ENCODE measurements around the gene CDK6. TPM values are rescaled to one million over a fixed set of nuclear protein-coding genes. Genes with fewer than 3 reads are reported as not detected.

CDK6 gene
- total RNA-seq, 4 donors from 2014 or later, result 1.2 to 6.9 (median 2.6) TPM

DNA sequence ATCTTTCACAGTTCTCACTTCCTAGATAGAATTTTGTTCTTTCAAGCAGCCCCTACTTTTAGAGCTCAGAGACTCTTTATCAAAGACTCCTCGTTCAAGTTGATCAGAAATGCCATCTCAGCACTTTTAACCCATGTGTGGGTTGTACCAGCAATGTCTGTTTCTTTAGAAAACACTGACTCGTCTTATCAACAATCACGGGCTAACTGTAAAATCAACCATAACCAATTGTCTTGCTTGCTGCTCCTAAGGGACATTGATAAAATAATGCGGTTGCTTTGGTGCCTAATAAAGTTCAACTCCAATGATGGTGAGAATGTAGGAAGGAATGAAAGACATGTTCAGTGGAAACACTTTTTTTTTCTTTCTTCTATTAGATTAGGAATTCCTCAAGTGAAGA lies 12.9 kb upstream of the CDK6 start:
- H3K9me3 ChIP-seq, result no peaks in the 10 kb centered on the region
- intact Hi-C loops (cut with DNase I; ENCODE audit: low total_unique reads) (no loop called here), in situ Hi-C loops (cut with MboI; ENCODE audit: low sequenced_read_pairs in 4 of 4) (loop anchor here in 1 of 4 donors (25.0 kb wide), 1 partner anchor 237 kb away; no protein-coding TSS in a partner anchor)
- TF ChIP-seq POLR2A (IDR thresholded peaks at IDR 0.05), result no peak
- TF ChIP-seq CTCF (IDR thresholded peaks at IDR 0.05 in 4 of 5, conservative IDR thresholded peaks at IDR 0.05 in 1 of 5), result no peak
- H3K36me3 ChIP-seq, result no peaks in the 10 kb centered on the region
- ATAC-seq (no peak), DNase-seq (no peak)
- no peaks in the 10 kb centered on the region for H3K4me1 ChIP-seq
- H3K27ac ChIP-seq, result no peak overlapping the region
- no peak overlapping the region for H3K4me3 ChIP-seq
- no peaks in the 10 kb centered on the region for H3K27me3 ChIP-seq

GRCh38 chr7:92848851-92849250 lies 12.5 kb upstream of the CDK6 start:
- no peak overlapping the region for H3K27ac ChIP-seq
- no peak for DNase-seq
- no peak for ATAC-seq
- intact Hi-C loops (cut with DNase I; ENCODE audit: low total_unique reads) (no loop called here), in situ Hi-C loops (cut with MboI; ENCODE audit: low sequenced_read_pairs in 4 of 4) (loop anchor here in 1 of 4 donors (25.0 kb wide), 1 partner anchor 237 kb away; no protein-coding TSS in a partner anchor)
- TF ChIP-seq CTCF (IDR thresholded peaks at IDR 0.05 in 4 of 5, conservative IDR thresholded peaks at IDR 0.05 in 1 of 5) (no peak), POLR2A (IDR thresholded peaks at IDR 0.05) (no peak)
- no peaks in the 10 kb centered on the region for H3K36me3 ChIP-seq
- no peaks in the 10 kb centered on the region for H3K9me3 ChIP-seq
- H3K4me3 ChIP-seq, result no peak overlapping the region
- no peaks in the 10 kb centered on the region for H3K27me3 ChIP-seq
- no peaks in the 10 kb centered on the region for H3K4me1 ChIP-seq

GRCh38 chr7:92848441-92848840 lies 12.1 kb upstream of the CDK6 start:
- Histone ChIP-seq H3K9me3 (no peaks in the 10 kb centered on the region), H3K27ac (no peak overlapping the region), H3K27me3 (no peaks in the 10 kb centered on the region), H3K4me3 (no peak overlapping the region), H3K36me3 (no peaks in the 10 kb centered on the region), H3K4me1 (no peaks in the 10 kb centered on the region)
- no peak for TF ChIP-seq CTCF (IDR thresholded peaks at IDR 0.05 in 4 of 5, conservative IDR thresholded peaks at IDR 0.05 in 1 of 5)
- no peak for TF ChIP-seq POLR2A (IDR thresholded peaks at IDR 0.05)
- intact Hi-C loops (cut with DNase I; ENCODE audit: low total_unique reads) (no loop called here), in situ Hi-C loops (cut with MboI; ENCODE audit: low sequenced_read_pairs in 4 of 4) (loop anchor here in 1 of 4 donors (25.0 kb wide), 1 partner anchor 236 kb away; no protein-coding TSS in a partner anchor)
- no peak for DNase-seq
- ATAC-seq, result no peak

DNA sequence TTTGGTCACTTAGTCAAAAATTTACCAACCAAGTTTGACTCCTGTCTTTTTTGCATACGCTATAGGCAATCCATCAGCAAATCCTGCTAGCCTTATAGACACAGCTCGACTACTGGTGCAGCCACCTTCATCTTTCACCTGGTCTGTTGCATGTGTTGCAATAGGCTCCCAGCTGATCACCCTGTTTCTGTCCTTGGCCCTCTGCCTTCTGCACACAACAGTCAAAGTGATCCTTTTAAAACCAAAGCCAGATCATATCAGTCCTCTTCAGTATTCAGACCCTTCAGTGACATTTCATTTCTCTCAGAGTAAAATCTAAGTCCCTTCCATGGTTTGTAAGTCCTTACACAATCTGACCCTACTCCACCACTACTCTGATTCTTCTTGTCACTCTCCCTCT lies 10.9 kb upstream of the CDK6 start:
- no peak for DNase-seq
- H3K27ac ChIP-seq, result no peak overlapping the region
- no peaks in the 10 kb centered on the region for H3K4me1 ChIP-seq
- in situ Hi-C loops (cut with MboI; ENCODE audit: low sequenced_read_pairs in 4 of 4), result loop anchor here in 1 of 4 donors (25.0 kb wide), 1 partner anchor 235 kb away; no protein-coding TSS in a partner anchor
- H3K27me3 ChIP-seq, result no peaks in the 10 kb centered on the region
- no peak overlapping the region for H3K4me3 ChIP-seq
- no peaks in the 10 kb centered on the region for H3K36me3 ChIP-seq
- TF ChIP-seq CTCF (IDR thresholded peaks at IDR 0.05 in 4 of 5, conservative IDR thresholded peaks at IDR 0.05 in 1 of 5) (no peak), POLR2A (IDR thresholded peaks at IDR 0.05) (no peak)
- no peak for ATAC-seq
- intact Hi-C loops (cut with DNase I; ENCODE audit: low total_unique reads), result no loop called here
- H3K9me3 ChIP-seq, result no peaks in the 10 kb centered on the region

GRCh38 chr7:92845736-92846135 lies 9.4 kb upstream of the CDK6 start:
- in situ Hi-C loops (cut with MboI; ENCODE audit: low sequenced_read_pairs in 4 of 4) (loop anchor here in 1 of 4 donors (25.0 kb wide), 1 partner anchor 233 kb away; no protein-coding TSS in a partner anchor), intact Hi-C loops (cut with DNase I; ENCODE audit: low total_unique reads) (no loop called here)
- H3K4me3 ChIP-seq, result no peak overlapping the region
- H3K4me1 ChIP-seq, result no peaks in the 10 kb centered on the region
- TF ChIP-seq CTCF (IDR thresholded peaks at IDR 0.05 in 4 of 5, conservative IDR thresholded peaks at IDR 0.05 in 1 of 5) (no peak), POLR2A (IDR thresholded peaks at IDR 0.05) (no peak)
- no peaks in the 10 kb centered on the region for H3K27me3 ChIP-seq
- H3K36me3 ChIP-seq, result no peaks in the 10 kb centered on the region
- no peaks in the 10 kb centered on the region for H3K9me3 ChIP-seq
- no peak overlapping the region for H3K27ac ChIP-seq
- DNase-seq (no peak), ATAC-seq (no peak)
